Activated CD4-positive, alpha-beta memory T cell treated with anti-CD3 and anti-CD28 coated beads for 36 hours (primary cell): ENCODE results near the gene MUC2. TPM values are rescaled to one million over a fixed set of nuclear protein-coding genes. Genes with fewer than 3 reads are reported as not detected.

Experiments used
- CTCF ChIA-PET: fragments of 350-600 bp; sonication (Branson Sonifier 250); formaldehyde crosslinking; loops from one replicate; lab custom pipeline; 2021; ENCODE audit warnings: antibody characterized with exemption, inconsistent platforms; lab: Charles Lee
- POLR2A ChIA-PET: fragments of 350-600 bp; sonication (Branson Sonifier 250); formaldehyde crosslinking; loops from one replicate; lab custom pipeline; 2021; ENCODE audit warnings: antibody characterized with exemption; lab: Charles Lee
- DNase-seq: peaks from one replicate; pipeline ENCODE4 v3.0.0-alpha.2; 2020
- H3K27ac Mint-ChIP-seq: one replicate; pipeline ENCODE4 v1.8.0; 2021; ENCODE audit warnings: mixed read lengths
- H3K27me3 Mint-ChIP-seq: one replicate; pipeline ENCODE4 v1.8.0; 2021; ENCODE audit warnings: mixed read lengths
- H3K36me3 Mint-ChIP-seq: one replicate; pipeline ENCODE4 v1.8.0; 2021; ENCODE audit warnings: mixed read lengths
- H3K4me1 Mint-ChIP-seq: one replicate; pipeline ENCODE4 v1.8.0; 2021; ENCODE audit warnings: low read depth, mixed read lengths
- H3K4me3 Mint-ChIP-seq: one replicate; pipeline ENCODE4 v1.8.0; 2021; ENCODE audit warnings: mild to moderate bottlenecking, mixed read lengths
- H3K9me3 Mint-ChIP-seq: one replicate; pipeline ENCODE4 v1.8.0; 2021; ENCODE audit warnings: mixed read lengths
- intact Hi-C: fragments of 100-400 bp; cut with micrococcal nuclease; formaldehyde crosslinking; loops from one replicate; pipeline ENCODE4 v1.15.1; 2023
- total RNA-seq, 2 experiments: library from RNA; stranded (reverse); gene quantifications; one replicate each; pipeline ENCODE4 v1.2.3, GENCODE V29; 2021

The MUC2 gene
- total RNA-seq, 2 experiments from 2014 or later, result not detected

- CTCF ChIA-PET, result no interaction called here
- peak; percentile 6 for DNase-seq
- intact Hi-C loops, result no loop called here
- Mint-ChIP-seq H3K4me3 (no peak overlapping the region), H3K4me1 (no peaks in the 10 kb centered on the region), H3K27me3 (no peaks in the 10 kb centered on the region), H3K36me3 (no peaks in the 10 kb centered on the region), H3K9me3 (no peaks in the 10 kb centered on the region), H3K27ac (no peak overlapping the region)
- POLR2A ChIA-PET, result no interaction called here
These were observed 8.3 kb downstream of the MUC2 start for GRCh38 chr11:1082728-1083620.

DNA sequence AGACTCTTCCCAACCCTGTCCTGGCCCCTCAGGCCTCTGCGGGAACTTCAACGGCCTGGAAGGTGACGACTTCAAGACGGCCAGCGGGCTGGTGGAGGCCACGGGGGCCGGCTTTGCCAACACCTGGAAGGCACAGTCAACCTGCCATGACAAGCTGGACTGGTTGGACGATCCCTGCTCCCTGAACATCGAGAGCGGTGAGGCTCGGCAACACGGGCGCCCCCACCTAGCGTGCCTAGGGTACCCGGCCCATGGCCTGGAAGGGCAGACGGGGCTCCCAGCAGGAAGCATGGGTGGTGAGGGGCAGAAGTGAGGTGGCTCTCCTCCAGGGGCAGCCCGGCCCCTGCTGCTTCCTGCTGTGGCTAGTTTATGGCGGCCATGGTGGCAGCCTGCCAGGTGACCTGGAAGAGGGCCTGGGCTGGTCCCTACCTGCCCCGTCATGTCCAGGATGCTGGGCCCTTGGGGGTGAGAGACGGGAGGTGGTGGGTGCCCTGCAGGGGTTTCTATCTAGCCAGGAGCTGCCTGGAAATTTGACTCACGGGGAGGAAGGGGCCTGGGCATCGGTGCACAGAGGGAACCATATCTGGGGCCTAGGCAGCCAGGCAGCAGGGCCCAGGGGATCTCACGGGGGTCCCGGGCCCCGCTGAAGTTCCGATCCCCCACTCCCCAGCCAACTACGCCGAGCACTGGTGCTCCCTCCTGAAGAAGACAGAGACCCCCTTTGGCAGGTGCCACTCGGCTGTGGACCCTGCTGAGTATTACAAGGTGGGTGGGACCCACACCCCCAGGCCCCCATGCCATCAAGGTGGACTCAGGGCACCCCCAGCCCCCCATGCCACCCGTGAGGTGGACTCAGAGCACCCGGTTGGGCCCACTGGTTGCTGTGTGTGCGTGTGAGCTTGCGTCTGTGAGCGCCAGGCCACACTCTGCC, 9.2 kb downstream of the MUC2 start:
- Mint-ChIP-seq H3K9me3 (no peaks in the 10 kb centered on the region), H3K4me3 (no peak overlapping the region), H3K36me3 (no peaks in the 10 kb centered on the region), H3K4me1 (no peaks in the 10 kb centered on the region), H3K27ac (no peak overlapping the region), H3K27me3 (no peaks in the 10 kb centered on the region)
- DNase-seq, result no peak
- CTCF ChIA-PET, result no interaction called here
- intact Hi-C loops, result no loop called here
- POLR2A ChIA-PET, result no interaction called here

DNA sequence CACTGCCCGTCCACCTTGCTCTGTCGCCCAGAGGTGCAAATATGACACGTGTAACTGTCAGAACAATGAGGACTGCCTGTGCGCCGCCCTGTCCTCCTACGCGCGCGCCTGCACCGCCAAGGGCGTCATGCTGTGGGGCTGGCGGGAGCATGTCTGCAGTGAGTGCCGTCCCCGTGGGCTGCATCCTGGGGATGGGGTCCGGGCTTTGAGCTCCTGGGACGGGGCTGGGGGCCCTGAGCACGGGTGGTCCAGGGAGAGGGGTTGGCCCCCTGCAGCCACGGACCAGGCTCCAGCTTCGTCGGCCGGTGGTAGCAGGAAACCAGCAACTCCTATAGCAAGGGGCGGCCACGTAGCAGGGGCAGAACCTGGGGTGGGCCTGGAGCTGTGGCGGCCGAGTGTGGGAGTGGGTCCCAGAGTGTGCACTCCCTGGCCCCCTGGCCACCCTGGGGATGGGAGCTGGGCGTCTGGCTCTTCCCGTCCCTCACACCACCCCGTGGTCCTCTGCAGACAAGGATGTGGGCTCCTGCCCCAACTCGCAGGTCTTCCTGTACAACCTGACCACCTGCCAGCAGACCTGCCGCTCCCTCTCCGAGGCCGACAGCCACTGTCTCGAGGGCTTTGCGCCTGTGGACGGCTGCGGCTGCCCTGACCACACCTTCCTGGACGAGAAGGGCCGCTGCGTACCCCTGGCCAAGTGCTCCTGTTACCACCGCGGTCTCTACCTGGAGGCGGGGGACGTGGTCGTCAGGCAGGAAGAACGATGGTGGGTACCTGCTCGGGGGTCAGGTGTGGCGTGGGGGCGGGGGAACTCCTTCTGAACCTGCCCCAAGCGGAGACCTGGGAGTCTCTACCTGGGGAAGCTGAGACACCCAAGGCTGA, 10.1 kb downstream of the MUC2 start:
- Mint-ChIP-seq H3K36me3 (no peaks in the 10 kb centered on the region), H3K4me3 (no peak overlapping the region), H3K27me3 (no peaks in the 10 kb centered on the region), H3K4me1 (no peaks in the 10 kb centered on the region), H3K9me3 (no peaks in the 10 kb centered on the region), H3K27ac (no peak overlapping the region)
- CTCF ChIA-PET, result no interaction called here
- intact Hi-C loops, result no loop called here
- no peak for DNase-seq
- POLR2A ChIA-PET, result no interaction called here

DNA sequence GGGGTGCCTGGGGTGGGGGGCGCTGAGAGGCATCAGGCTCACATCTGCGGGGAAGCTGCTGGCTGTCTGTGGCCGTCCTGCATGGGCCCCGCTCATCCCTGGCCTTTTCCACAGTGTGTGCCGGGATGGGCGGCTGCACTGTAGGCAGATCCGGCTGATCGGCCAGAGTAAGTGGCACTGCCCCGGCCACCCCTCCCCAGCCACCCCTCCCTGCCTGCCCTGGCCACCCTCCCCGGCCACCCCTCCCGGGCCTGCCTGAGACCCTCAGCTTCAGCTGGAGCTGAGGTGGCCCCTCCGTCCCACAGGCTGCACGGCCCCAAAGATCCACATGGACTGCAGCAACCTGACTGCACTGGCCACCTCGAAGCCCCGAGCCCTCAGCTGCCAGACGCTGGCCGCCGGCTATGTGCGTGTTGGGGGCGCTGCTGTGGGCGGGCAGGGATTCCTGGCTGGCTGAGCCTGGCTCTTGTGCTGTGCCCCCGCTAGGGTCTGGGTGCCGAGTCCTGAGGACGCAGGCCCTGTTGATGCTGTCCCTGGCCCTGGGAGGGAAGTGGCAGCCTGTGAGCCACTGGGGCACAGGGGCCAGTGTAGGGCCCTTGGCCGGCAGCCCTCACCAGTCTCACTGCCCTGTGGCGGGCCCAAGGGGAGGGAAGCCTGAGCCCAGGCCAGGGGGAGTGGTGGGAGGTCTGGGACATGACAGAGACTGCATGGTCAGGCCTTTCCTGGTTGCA, 10.9 kb downstream of the MUC2 start:
- intact Hi-C loops, result no loop called here
- Mint-ChIP-seq H3K27me3 (no peaks in the 10 kb centered on the region), H3K4me3 (no peak overlapping the region), H3K9me3 (no peaks in the 10 kb centered on the region), H3K27ac (no peak overlapping the region), H3K36me3 (no peaks in the 10 kb centered on the region), H3K4me1 (no peaks in the 10 kb centered on the region)
- POLR2A ChIA-PET, result no interaction called here
- CTCF ChIA-PET, result no interaction called here
- DNase-seq, result no peak

GRCh38 chr11:1086171-1087102, 11.8 kb downstream of the MUC2 start:
- no peak overlapping the region for H3K4me3 Mint-ChIP-seq
- no peaks in the 10 kb centered on the region for H3K27me3 Mint-ChIP-seq
- H3K4me1 Mint-ChIP-seq, result no peaks in the 10 kb centered on the region
- H3K27ac Mint-ChIP-seq, result no peak overlapping the region
- no peaks in the 10 kb centered on the region for H3K36me3 Mint-ChIP-seq
- intact Hi-C loops, result no loop called here
- H3K9me3 Mint-ChIP-seq, result peaks cover 6% of the 10 kb centered on the region
- no peak for DNase-seq
- POLR2A ChIA-PET, result no interaction called here
- CTCF ChIA-PET, result no interaction called here

- ChIA-PET CTCF (no interaction called here), POLR2A (no interaction called here)
- H3K36me3 Mint-ChIP-seq, result no peaks in the 10 kb centered on the region
- intact Hi-C loops, result no loop called here
- no peaks in the 10 kb centered on the region for H3K4me1 Mint-ChIP-seq
- H3K4me3 Mint-ChIP-seq, result no peak overlapping the region
- H3K27ac Mint-ChIP-seq, result no peak overlapping the region
- H3K9me3 Mint-ChIP-seq, result peaks cover 10% of the 10 kb centered on the region
- H3K27me3 Mint-ChIP-seq, result no peaks in the 10 kb centered on the region
- DNase-seq, result no peak
These were observed 12.7 kb downstream of the MUC2 start for GRCh38 chr11:1087279-1087960.

DNA sequence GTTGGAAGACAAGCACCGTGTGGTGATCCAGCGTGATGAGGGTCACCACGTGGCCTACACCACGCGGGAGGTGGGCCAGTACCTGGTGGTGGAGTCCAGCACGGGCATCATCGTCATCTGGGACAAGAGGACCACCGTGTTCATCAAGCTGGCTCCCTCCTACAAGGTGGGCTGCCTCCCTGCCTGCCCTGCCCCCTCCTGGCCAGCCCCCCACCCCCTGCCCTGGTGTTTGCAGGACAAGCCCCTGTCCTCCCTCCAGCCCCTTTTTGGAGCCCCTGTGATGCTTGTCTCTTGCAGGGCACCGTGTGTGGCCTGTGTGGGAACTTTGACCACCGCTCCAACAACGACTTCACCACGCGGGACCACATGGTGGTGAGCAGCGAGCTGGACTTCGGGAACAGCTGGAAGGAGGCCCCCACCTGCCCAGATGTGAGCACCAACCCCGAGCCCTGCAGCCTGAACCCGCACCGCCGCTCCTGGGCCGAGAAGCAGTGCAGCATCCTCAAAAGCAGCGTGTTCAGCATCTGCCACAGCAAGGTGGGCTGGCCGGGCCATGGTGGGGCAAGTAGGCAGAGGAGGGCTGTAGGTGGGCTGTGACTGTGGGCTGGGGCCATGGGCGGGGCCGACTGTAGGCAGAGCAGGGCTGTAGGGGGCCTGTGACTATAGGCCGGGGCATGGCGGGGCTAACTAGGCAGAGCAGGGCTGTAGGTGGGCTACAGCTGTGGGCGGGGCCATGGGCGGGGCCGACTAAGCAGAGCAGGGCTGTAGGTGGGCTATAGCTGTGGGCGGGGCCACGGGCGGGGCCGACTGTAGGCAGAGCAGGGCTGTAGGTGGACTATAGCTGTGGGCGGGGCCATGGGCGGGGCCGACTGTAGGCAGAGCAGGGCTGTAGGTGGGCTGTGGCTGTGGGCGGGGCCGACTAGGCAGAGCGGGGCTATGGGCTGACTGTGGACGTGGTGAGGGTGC, 13.6 kb downstream of the MUC2 start:
- no peak for DNase-seq
- Mint-ChIP-seq H3K4me3 (no peak overlapping the region), H3K9me3 (peaks cover 10% of the 10 kb centered on the region), H3K36me3 (no peaks in the 10 kb centered on the region), H3K4me1 (no peaks in the 10 kb centered on the region), H3K27ac (no peak overlapping the region), H3K27me3 (no peaks in the 10 kb centered on the region)
- intact Hi-C loops, result no loop called here
- POLR2A ChIA-PET, result no interaction called here
- CTCF ChIA-PET, result no interaction called here

GRCh38 chr11:1088927-1089737, 14.5 kb downstream of the MUC2 start:
- intact Hi-C loops, result no loop called here
- Mint-ChIP-seq H3K27me3 (no peaks in the 10 kb centered on the region), H3K36me3 (no peaks in the 10 kb centered on the region), H3K4me3 (no peak overlapping the region), H3K4me1 (no peaks in the 10 kb centered on the region), H3K27ac (no peak overlapping the region), H3K9me3 (peaks cover 10% of the 10 kb centered on the region)
- POLR2A ChIA-PET, result no interaction called here
- CTCF ChIA-PET, result no interaction called here
- no peak for DNase-seq
